ENCODE data around the gene GCSAM. TPM values are rescaled to one million over a fixed set of nuclear protein-coding genes. Genes with fewer than 3 reads are reported as not detected.
A peak's percentile ranks its signal among the peaks of the same experiment; 100 is the strongest.

The GCSAM gene
- total RNA-seq, 1 donor from 2014 or later, result not detected

DNA sequence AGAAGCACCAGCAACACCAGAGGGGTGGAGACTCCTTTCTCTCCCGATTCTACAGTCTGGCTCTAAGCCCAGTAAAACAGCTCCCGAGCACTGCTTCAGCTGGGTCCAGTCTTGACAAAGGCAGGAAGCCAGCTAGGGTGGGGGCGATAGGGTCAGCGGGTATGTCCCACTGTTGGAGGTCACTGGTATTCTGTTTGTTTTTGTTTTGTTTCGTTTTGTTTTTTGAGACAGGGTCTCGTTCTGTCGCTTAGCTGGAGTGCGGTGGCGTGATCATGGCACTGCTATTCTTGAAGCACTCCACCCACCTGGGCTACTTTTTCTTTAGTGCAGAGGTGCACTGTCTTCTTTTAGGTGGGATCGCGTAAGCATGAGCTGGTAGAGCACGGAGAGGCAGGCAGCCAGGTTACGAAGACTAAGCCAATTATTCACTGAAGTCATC lies 16.3 kb downstream of the GCSAM start:
- DNase-seq (ENCODE audit: low read depth), result no peak
- Histone ChIP-seq H3K36me3 (ENCODE audit: control insufficient read depth, insufficient read depth, low read length) (peaks cover 4% of the 10 kb centered on the region), H3K4me3 (ENCODE audit: low read depth, low read length) (no peak overlapping the region), H3K27me3 (ENCODE audit: control insufficient read depth, insufficient read depth, low read length) (no peaks in the 10 kb centered on the region)
- TF ChIP-seq, protein P1, sequence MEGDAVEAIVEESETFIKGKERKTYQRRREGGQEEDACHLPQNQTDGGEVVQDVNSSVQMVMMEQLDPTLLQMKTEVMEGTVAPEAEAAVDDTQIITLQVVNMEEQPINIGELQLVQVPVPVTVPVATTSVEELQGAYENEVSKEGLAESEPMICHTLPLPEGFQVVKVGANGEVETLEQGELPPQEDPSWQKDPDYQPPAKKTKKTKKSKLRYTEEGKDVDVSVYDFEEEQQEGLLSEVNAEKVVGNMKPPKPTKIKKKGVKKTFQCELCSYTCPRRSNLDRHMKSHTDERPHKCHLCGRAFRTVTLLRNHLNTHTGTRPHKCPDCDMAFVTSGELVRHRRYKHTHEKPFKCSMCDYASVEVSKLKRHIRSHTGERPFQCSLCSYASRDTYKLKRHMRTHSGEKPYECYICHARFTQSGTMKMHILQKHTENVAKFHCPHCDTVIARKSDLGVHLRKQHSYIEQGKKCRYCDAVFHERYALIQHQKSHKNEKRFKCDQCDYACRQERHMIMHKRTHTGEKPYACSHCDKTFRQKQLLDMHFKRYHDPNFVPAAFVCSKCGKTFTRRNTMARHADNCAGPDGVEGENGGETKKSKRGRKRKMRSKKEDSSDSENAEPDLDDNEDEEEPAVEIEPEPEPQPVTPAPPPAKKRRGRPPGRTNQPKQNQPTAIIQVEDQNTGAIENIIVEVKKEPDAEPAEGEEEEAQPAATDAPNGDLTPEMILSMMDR (IDR thresholded peaks at IDR 0.05; ENCODE audit: insufficient read depth, low read length, poor library complexity, severe bottlenecking), result no peak

DNA sequence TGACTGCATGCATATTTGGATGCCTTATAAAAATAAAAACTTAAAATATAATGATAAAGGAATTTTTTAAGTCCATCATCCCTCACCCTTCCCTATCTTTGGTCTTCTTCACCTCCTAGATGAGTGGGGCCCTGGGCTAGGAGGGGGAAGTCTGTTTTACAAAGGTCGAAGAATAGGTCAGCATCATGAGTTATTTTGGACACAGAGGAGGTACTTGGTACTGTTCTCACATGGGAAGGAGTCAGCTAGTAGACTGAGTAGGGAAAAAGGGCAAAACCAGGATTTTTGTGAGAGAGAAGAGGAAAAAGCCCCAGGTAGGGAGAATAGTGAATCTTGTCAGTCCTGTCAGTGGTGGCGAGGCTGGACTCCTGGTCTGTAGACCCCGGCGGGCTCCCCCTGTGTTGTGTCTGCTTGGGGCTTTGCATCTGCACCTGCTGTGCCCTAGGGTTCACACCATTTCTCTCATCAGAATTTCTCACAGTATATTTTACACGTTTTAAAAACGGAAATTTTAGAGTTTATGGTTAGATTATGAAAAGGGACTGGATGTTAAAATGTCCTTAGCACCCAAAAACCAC lies 17.2 kb downstream of the GCSAM start:
- peaks cover 4% of the 10 kb centered on the region for H3K36me3 ChIP-seq (ENCODE audit: control insufficient read depth, insufficient read depth, low read length)
- no peaks in the 10 kb centered on the region for H3K27me3 ChIP-seq (ENCODE audit: control insufficient read depth, insufficient read depth, low read length)
- TF ChIP-seq, protein P1 (IDR thresholded peaks at IDR 0.05; ENCODE audit: insufficient read depth, low read length, poor library complexity, severe bottlenecking), result no peak
- H3K4me3 ChIP-seq (ENCODE audit: low read depth, low read length), result no peak overlapping the region
- no peak for DNase-seq (ENCODE audit: low read depth)

DNA sequence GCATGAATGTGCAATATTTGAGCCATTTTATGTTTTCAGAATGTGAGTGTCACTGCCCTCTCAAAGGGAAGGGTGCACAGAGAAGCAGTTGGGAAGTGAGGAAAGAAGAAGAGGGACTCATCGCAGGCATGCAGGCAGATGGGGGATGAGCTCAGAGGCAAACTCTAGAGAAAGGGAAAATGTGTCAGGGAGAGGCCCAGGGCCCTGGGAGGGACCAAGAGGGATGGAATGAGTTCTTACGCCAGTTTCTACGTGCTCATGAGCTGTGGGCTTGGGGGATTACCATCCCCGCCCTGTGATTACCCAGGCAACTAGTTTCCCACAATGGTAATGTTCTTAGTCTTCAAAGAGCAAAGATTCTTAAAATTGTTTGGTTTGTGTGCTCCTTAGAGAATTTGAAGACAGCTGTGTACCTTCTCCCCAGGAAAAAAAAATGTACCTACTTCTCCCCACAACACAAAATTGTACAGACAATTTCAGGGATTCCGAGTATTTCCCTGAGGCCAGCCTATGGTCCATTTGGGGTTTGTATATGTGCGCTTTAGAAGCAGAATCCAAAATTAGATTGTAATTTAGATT lies 17.8 kb downstream of the GCSAM start:
- no peak for DNase-seq (ENCODE audit: low read depth)
- Histone ChIP-seq H3K27me3 (ENCODE audit: control insufficient read depth, insufficient read depth, low read length) (no peaks in the 10 kb centered on the region), H3K36me3 (ENCODE audit: control insufficient read depth, insufficient read depth, low read length) (peaks cover 4% of the 10 kb centered on the region), H3K4me3 (ENCODE audit: low read depth, low read length) (no peak overlapping the region)
- TF ChIP-seq, protein P1 (IDR thresholded peaks at IDR 0.05; ENCODE audit: insufficient read depth, low read length, poor library complexity, severe bottlenecking), result no peak

DNA sequence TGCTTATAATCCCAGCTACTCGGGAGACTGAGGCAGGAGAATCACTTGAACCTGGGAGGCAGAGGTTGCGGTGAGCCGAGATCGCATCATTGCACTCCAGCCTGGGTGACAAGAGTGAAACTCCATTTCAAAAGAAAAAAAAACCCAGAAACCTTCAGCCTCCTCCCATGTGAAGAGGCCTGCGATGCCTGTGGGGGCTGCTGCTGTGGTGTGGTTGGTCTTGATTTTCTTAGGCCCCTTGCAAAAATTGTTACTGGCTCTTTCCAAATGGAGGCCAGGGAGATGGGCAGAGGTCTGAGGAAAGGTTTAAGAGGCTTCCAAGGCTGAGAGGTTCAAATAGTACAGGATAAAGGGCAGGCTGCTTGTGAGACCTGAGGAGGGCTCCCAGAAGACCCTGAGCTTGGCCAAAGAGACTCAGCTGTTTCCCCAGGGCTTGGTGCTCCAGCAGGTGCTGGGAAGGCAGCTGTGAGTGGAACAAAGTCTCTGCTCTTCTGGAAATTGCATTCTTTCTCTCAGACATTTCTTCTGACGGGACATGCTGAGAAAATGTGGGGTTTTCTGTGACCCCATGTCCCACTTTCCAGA lies 18.4 kb downstream of the GCSAM start:
- H3K4me3 ChIP-seq (ENCODE audit: low read depth, low read length), result no peak overlapping the region
- DNase-seq (ENCODE audit: low read depth), result no peak
- TF ChIP-seq, protein P1 (IDR thresholded peaks at IDR 0.05; ENCODE audit: insufficient read depth, low read length, poor library complexity, severe bottlenecking), result no peak
- H3K27me3 ChIP-seq (ENCODE audit: control insufficient read depth, insufficient read depth, low read length), result no peaks in the 10 kb centered on the region
- H3K36me3 ChIP-seq (ENCODE audit: control insufficient read depth, insufficient read depth, low read length), result peaks cover 4% of the 10 kb centered on the region

DNA sequence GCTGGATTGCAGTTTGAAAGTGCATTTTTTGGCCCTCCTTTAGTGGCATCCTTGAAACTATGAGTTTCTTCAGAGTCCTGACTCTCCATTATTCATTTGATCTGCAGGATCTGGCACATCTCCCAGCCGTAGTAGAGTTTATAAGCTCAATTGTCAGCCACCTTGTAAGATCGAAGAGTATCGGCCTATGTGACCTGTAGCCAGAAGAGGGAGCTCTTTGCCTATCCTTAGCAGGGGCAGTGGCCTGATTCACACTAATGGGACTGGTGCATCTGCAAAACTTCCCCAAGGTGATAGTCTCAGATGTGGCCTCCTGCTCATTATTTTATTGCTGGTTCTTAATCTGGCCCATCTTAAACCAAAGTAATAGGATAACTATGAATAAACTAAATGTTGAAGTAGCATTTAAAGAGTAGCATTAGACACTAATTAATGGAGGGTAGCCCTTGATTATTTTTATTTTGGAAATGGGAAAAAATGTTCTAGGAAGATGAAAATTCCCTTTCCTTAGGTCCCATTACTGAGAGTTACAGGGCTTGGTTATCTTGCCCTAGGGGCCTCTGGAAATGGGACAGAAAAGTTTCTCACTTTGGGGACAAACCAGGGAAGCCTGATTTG lies 21.2 kb downstream of the GCSAM start:
- peaks cover 3% of the 10 kb centered on the region for H3K36me3 ChIP-seq (ENCODE audit: control insufficient read depth, insufficient read depth, low read length)
- TF ChIP-seq, protein P1 (IDR thresholded peaks at IDR 0.05; ENCODE audit: insufficient read depth, low read length, poor library complexity, severe bottlenecking), result peak; percentile 79
- no peak for DNase-seq (ENCODE audit: low read depth)

More for the DNA sequence above, 21.2 kb downstream of the GCSAM start:
- no peaks in the 10 kb centered on the region for H3K27me3 ChIP-seq (ENCODE audit: control insufficient read depth, insufficient read depth, low read length)
- H3K4me3 ChIP-seq (ENCODE audit: low read depth, low read length), result no peak overlapping the region
